GM21529 (cell line): ENCODE measurements around the gene SH3BGRL3.
"Not testable (repeated sequence)": the region's sequence is repeated elsewhere in the genome, so short reads cannot be mapped to it uniquely, and the experiment has no call there.

ENCODE experiments used
- ATAC-seq: cut with Tn5 transposase; IDR thresholded peaks from one replicate; pipeline ENCODE4 v1.9.1; 2021; ENCODE audit not compliant: unreplicated experiment

SH3BGRL3 gene

DNA sequence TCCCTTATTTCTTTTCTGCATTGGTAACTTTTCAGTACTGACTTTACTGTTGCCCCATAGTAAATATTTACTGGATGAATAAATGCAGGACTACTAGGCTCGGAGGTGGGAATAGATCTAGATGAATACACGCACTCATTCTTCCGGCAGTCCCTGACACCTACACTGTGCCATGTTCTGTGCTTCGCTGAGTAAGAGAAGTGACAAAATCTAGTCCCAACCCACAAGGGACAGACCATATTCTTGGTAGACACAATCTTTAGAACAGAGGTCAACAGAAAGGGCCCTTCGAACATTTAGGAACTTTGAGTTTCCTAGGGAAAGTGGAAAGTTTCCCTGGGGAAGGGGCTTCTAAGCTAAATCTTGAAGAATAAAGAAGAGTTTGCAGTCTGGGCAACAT, 34.6 kb downstream of the SH3BGRL3 start:
- no peak for ATAC-seq

DNA sequence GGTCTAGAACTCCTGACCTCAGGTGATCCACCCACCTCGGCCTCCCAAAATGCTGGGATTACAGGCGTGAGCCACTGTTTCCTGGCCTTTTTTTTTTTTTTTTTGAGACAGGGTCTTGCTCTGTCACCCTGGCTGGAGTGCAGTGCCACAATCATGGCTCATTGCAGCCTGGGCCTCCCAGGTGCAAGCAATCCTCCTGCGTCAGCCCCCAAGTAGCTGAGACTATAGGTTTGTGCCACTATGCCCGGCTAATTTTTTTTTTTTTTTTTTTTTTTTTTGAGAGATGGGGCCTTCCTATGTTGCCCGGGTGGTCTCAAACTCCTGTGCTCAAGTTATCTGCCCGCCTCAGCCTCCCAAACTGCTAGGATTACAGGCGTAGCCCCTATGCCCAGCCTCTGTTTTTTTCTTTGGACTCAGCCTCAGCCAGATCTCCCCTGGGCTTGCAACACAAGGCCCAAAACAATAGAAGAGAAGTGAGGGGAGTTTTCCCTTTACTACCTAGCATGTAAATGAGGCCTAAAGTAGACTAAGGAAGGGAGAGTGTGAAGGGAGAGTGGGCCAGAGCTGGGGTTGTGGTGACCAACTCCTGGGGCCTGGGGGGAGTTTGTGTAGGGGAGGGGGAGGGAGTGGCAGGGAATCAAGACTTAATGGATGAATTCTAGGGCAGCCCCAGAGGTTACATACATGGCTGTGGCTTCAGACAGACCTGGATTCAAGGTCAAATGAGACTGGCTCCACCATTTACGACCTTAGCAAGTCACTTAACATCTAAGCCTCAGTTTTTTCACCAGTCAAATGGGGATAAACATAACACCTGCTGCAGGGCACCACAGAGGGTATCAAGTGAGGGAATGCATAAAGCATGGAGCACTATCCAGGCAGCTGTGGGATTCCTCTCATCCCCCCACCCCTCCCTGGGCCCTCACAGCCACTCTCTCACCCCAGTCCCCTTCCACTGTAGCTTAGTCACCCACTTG, 36.3 kb downstream of the SH3BGRL3 start:
- ATAC-seq, result no peak

DNA sequence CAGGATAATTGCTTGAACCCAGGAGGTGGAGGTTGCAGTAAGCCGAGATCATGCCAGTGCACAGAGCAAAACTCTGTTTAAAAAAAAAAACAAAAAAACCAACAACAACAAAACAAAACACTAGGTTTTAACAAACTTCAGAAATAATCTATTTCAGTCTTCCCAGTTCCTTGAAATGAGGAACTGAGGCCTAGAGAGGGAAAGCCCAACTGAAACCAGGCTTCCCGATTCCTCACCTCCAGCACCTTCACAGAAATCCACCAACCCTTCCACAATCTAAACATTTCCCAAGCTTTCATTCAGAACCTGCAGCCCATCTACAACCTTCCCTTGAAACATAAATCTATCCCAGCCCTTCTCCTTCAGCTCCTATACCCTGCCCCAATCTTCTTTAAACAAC, 37.3 kb downstream of the SH3BGRL3 start:
- no peak for ATAC-seq

DNA sequence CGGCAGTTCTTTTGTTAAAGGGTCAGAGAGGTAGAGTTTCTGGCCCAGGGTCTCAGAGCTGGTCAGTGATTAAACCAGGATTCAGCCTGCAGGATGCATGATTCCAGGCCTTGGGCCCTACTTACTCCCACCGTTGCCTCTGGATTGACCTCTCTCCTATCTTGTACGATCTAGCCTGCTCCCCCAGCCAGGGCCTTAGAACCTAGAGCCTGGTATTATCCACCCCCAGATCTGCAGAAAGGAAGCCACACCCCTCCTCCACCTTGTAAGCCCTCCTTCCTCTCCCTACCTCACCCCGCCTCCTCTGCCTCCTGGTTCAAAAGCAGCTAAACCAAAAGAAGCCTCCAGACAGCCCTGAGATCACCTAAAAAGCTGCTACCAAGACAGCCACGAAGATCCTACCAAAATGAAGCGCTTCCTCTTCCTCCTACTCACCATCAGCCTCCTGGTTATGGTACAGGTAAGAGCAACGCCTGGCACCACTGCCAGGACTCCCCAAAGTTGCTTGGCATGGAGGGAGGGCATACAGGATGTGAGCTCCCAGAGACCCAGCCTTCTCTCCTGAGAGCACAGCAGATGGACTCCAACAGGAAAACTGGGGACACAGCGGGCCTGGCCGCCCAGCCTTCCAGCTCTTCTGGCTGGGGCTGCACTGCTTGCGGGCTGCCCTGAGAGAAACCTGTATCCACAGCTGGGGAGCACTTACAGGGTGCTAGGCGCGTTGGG, 37.9 kb downstream of the SH3BGRL3 start, which contains the start of gene CD52:
TSS of gene CD52 (plus strand) at position 347 of the 726 bp plus-strand sequence. CDS start at position 407, 60 bp downstream.
- peak; percentile 48 for ATAC-seq

DNA sequence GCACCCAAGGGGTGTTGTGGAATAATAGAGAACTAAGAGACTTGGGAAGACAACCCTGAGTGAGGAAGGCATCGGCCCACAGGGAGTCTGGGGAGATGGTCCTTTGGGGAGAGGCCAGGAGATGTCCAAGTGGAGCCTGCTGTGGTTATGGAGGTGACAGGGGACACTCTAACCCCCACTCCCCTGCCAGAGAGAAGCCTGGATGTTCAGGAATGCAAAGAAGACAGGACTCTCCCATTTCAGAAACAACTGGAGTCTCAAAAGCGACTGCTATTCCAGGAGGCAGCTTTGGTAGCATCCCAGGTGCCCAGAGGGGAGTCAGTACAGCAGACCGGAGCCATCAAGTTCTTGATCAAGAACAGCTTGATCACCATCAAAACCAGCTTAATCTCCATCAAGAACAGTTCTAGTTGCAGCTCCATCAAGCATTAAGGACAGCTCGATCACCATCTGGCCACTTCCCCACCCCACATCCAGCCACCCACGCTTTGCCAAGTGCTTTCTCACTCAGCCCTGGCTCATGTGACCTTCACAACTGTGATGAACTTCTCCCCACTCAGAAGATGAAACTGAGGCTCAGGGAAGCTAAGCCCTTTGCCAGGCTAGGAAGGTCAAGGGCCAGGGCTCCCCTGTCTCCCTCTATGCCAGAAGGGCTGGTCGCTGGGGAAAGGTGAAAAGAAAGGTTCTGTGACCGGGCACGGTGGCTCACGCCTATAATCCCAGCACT, 38.6 kb downstream of the SH3BGRL3 start:
- ATAC-seq, result no peak

DNA sequence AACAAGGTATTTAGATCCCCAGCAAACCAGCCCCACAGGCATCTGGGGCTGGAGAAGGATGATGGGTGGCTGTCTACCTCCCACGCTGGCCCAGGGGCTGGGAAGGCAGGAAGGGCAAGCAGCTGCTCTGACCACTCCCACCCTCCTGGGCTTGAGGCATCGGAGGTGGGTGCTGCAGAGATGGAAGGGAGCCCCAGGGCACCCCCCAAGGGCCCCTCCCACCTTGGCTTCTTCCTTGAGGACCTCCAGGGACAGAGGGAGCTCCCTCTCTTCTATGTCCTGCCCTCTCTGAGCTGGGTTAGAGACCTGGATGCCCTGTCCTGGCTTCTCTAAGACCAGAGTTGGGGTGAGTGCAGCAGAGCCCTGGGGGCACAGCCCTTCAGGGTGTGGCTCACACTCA, 41.0 kb downstream of the SH3BGRL3 start:
- no peak for ATAC-seq

DNA sequence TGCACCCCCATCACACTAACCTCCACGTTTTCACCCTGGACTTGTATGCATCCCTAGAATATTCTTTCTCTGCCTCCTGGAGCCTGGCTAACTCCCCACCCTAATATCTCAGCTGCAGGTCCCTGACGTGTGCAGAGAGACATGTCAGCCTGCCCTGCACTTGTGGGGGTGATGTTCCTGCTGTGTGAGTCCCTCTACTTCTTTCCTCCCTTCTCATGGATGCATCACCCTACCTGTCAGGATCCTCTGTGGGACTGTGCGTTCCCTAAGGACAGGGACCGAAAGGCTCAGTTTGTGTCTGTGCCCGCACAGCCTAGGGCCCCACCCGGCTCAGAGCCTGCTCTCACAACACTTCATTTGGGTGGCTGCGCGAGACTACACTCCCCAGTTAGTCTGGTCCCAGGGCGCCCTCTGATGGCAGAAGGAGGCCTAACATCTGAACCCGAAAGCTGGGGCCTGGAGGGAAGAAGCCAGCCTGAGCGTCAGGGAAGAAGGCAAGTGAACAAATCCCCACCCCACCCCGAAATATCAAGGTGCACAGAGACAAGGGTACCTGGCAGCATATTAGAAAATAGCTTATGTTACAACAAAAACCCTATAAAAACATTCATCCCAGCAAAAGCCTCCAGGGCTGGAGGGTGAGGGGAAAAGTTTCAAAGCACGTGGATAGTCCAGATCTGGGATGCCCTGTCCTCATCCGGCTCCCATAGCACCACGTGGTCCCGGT, 41.6 kb downstream of the SH3BGRL3 start:
- ATAC-seq, result peak; percentile 26

DNA sequence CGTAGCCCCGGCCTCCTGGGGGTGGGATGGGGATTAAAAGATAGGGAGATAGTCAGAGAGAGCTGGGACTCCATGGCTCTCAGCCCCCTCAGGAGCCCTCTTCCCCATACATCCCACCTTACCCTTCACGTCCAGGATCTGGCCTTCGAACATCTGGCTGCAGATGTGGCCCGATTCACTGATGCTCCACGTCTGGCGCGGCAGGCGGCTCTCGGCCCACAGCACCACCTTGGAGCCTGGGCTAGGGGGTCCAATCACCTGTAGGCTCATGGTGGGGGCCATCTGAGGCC, 42.1 kb downstream of the SH3BGRL3 start:
- no peak for ATAC-seq

DNA sequence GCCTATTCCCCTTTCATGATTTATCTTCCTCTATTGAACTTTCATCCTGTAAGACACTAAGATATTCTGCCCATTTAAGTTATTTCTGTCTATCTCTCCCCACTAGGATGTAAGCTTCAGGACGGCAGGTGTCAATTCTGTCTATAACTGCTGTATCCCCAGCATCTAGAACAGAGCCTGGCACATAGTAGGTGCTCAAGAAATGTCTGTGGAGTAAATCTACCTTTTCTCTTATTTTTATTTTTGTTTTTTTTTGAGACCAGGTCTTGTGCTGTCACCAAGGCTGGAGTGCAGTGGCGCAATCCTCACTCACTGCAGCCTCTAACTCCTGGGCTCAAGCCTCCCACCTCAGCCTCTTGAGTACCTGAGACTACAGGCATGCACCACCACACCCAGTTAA, 43.5 kb downstream of the SH3BGRL3 start:
- ATAC-seq, result no peak

DNA sequence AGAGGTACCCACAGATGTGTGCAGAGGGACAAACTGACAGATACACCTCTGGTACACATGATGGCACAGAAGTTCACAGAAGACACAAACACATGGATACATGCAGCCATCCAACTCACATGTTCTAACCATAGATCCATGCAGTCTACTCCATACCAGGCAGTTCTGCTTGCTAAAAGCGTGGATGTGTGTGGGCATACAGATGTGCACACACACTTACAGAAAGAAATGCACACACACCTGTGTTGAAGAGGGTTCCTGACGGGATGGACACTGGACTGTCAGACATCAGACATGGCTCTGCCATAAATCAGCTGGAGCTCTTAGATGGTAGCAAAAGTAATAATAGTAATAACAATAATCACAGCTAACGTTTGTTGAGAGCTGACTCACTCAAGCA, 44.7 kb downstream of the SH3BGRL3 start:
- ATAC-seq, result no peak

DNA sequence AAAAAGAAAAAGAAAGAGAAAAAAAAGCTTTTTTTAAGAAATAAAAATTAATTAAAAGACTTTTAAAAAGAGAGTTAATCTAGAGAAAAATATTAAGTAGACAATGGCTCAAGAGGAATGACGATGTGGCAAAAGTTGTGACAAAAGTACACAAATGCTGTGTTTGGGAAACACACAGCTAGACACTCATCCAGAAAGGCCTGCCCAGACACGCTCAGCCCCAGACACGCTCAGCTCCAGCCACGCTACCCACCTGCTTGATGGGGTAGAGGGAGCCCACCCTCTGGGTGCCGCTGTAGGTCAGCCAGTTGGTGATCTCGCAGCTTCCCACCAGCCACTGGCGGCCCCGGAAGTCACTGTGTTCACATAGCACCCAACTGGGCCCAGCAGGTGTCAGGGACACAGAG, 48.1 kb downstream of the SH3BGRL3 start:
- no peak for ATAC-seq

DNA sequence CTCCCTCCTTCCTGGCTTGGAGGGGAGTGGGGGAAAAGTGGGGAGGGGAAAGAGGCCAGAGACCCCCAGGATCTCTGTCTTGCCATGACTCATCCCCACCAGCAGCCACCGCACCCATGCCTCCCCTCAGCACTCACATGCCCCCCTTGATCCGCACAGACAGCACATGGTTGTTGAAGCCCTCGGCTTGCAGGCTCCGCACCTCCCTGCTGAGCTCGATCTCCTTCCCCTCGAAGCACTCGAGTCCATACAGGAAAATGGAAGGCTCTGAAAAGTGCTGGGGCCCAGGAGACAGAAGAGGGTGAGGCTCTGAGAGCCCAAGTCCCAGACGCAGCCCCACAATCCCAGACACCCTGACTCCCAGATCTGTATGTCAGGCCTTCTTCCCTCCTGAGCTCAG, 48.7 kb downstream of the SH3BGRL3 start:
- no peak for ATAC-seq

DNA sequence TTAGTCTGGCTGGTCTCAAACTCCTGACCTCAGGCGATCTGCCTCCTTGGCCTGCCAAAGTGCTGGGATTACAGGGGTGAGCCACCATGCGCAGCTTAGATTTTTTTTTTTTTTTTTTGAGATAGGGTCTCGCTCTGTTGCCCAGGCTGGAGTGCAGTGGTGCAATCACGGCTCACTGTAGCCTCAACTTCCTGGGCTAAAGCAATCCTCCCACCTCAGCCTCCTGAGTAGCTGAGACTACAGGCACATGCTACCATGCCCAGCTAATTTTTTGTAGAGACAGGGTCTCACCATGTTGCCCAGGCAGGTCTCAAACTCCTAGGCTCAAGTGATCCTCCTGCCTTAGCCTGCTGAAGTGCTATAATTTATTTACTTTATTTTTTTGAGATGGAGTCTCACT, 49.5 kb downstream of the SH3BGRL3 start:
- not testable (repeated sequence) for ATAC-seq

DNA sequence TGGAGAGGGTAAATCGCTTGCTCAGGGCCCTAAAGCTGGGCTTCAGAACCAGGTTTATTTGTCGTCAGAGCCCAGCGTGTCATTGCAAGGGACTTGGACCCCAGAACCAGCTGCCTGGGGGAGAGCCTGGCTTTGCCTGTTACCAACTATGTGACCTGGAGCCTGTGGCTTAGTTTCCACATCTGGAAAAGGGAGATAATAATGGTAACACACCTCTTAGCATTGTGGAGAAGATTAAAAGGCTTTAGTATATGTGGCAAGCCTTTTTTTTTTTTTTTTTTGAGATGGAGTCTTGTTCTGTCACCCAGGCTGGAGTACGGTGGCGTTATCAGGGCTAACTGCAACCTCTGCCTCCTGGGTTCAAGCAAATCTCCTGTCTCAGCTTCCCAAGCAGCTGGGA, 50.4 kb downstream of the SH3BGRL3 start:
- no peak for ATAC-seq
